Activated CD4-positive, alpha-beta memory T cell treated with anti-CD3 and anti-CD28 coated beads for 36 hours (primary cell): ENCODE data around the gene TSC22D4. TPM values are rescaled to one million over a fixed set of nuclear protein-coding genes. Genes with fewer than 3 reads are reported as not detected.

Experiments used
- CTCF ChIA-PET: fragments of 350-600 bp; sonication (Branson Sonifier 250); formaldehyde crosslinking; loops from one replicate; lab custom pipeline; 2021; ENCODE audit warnings: antibody characterized with exemption, inconsistent platforms; lab: Charles Lee
- POLR2A ChIA-PET: fragments of 350-600 bp; sonication (Branson Sonifier 250); formaldehyde crosslinking; loops from one replicate; lab custom pipeline; 2021; ENCODE audit warnings: antibody characterized with exemption; lab: Charles Lee
- DNase-seq: peaks from one replicate; pipeline ENCODE4 v3.0.0-alpha.2; 2020
- H3K27ac Mint-ChIP-seq: one replicate; pipeline ENCODE4 v1.8.0; 2021; ENCODE audit warnings: mixed read lengths
- H3K27me3 Mint-ChIP-seq: one replicate; pipeline ENCODE4 v1.8.0; 2021; ENCODE audit warnings: mixed read lengths
- H3K36me3 Mint-ChIP-seq: one replicate; pipeline ENCODE4 v1.8.0; 2021; ENCODE audit warnings: mixed read lengths
- H3K4me1 Mint-ChIP-seq: one replicate; pipeline ENCODE4 v1.8.0; 2021; ENCODE audit warnings: low read depth, mixed read lengths
- H3K4me3 Mint-ChIP-seq: one replicate; pipeline ENCODE4 v1.8.0; 2021; ENCODE audit warnings: mild to moderate bottlenecking, mixed read lengths
- H3K9me3 Mint-ChIP-seq: one replicate; pipeline ENCODE4 v1.8.0; 2021; ENCODE audit warnings: mixed read lengths
- intact Hi-C: fragments of 100-400 bp; cut with micrococcal nuclease; formaldehyde crosslinking; loops from one replicate; pipeline ENCODE4 v1.15.1; 2023
- total RNA-seq, 2 experiments: library from RNA; stranded (reverse); gene quantifications; one replicate each; pipeline ENCODE4 v1.2.3, GENCODE V29; 2021

The TSC22D4 gene
- total RNA-seq, 2 experiments from 2014 or later, result 87.8 to 89.5 TPM

- no peaks in the 10 kb centered on the region for H3K9me3 Mint-ChIP-seq
- CTCF ChIA-PET, result interaction anchor here (1.3 kb wide), 1 partner anchor 11 kb away, joined by 4 read pairs; no protein-coding TSS in a partner anchor
- H3K27me3 Mint-ChIP-seq, result no peaks in the 10 kb centered on the region
- no peak overlapping the region for H3K27ac Mint-ChIP-seq
- H3K4me1 Mint-ChIP-seq, result no peaks in the 10 kb centered on the region
- no peak for DNase-seq
- intact Hi-C loops, result no loop called here
- H3K4me3 Mint-ChIP-seq, result no peak overlapping the region
- POLR2A ChIA-PET, result no interaction called here
- no peaks in the 10 kb centered on the region for H3K36me3 Mint-ChIP-seq
These were observed 59.9 kb downstream of the TSC22D4 start for GRCh38 chr7:100418930-100419659.

Other genes with a start within 250 kb of the TSC22D4 start
- gene SPDYE3, start 171.5 kb downstream of the TSC22D4 start, total RNA-seq, result not detected
- 10 to 100 TPM; 27.4 to 30.2 TPM for gene PILRB, start 121.1 kb downstream of the TSC22D4 start, total RNA-seq
- under 1 TPM; 0.31 to 0.76 TPM for gene PILRA, start 105.7 kb downstream of the TSC22D4 start, total RNA-seq
- 1 to 10 TPM; 3.9 to 4.0 TPM for gene ZCWPW1, start 50.5 kb downstream of the TSC22D4 start, total RNA-seq
- 10 to 100 TPM; 41.3 to 42.0 TPM for gene MEPCE, start 49.4 kb downstream of the TSC22D4 start, total RNA-seq
- 10 to 100 TPM; 76.0 to 76.5 TPM for gene PPP1R35, start 42.7 kb downstream of the TSC22D4 start, total RNA-seq
- gene SPACDR, start 15.0 kb downstream of the TSC22D4 start, total RNA-seq, result 1 to 10 TPM; 3.5 to 3.9 TPM
- gene NYAP1, start 4.7 kb upstream of the TSC22D4 start, total RNA-seq, result under 1 TPM; 0.17 to 0.24 TPM
- 10 to 100 TPM; 60.9 to 62.5 TPM for gene AGFG2, start 60.0 kb upstream of the TSC22D4 start, total RNA-seq
- 10 to 100 TPM in 1 of 2 experiments, 1 to 10 TPM in 1; 9.9 to 11.4 TPM for gene SAP25, start 94.7 kb upstream of the TSC22D4 start, total RNA-seq
- 10 to 100 TPM; 93.4 to 97.7 TPM for gene LRCH4, start 106.9 kb upstream of the TSC22D4 start, total RNA-seq
- gene FBXO24, start 107.1 kb upstream of the TSC22D4 start, total RNA-seq, result 1 to 10 TPM; 2.2 to 2.6 TPM
- gene PCOLCE, start 123.1 kb upstream of the TSC22D4 start, total RNA-seq, result 10 to 100 TPM in 1 of 2 experiments, 1 to 10 TPM in 1; 9.2 to 11.0 TPM
- gene MOSPD3, start 133.3 kb upstream of the TSC22D4 start, total RNA-seq, result 10 to 100 TPM; 14.0 to 14.4 TPM
- 1 to 10 TPM; 8.7 to 9.9 TPM for gene TFR2, start 162.3 kb upstream of the TSC22D4 start, total RNA-seq
- gene ACTL6B, start 177.2 kb upstream of the TSC22D4 start, total RNA-seq, result not detected
- gene GNB2, start 194.5 kb upstream of the TSC22D4 start, total RNA-seq, result 100 to 1,000 TPM; 228 to 231 TPM
- 10 to 100 TPM; 40.2 to 40.5 TPM for gene GIGYF1, start 215.0 kb upstream of the TSC22D4 start, total RNA-seq
- gene POP7, start 226.9 kb upstream of the TSC22D4 start, total RNA-seq, result 10 to 100 TPM; 38.7 to 42.2 TPM
- not detected for gene EPO, start 241.3 kb upstream of the TSC22D4 start, total RNA-seq